H9 (cell line): ENCODE results near the gene PRR5L. TPM values are rescaled to one million over a fixed set of nuclear protein-coding genes. Genes with fewer than 3 reads are reported as not detected.

Experiments
- DNase-seq: peaks from one replicate; pipeline ENCODE4 v3.0.0-alpha.2; 2017
- H2AFZ ChIP-seq: one replicate; pipeline ENCODE4 v1.6.1; 2013; ENCODE audit warnings: mild to moderate bottlenecking, low read length, control low read depth, moderate library complexity
- H2AK5ac ChIP-seq: 2 replicates; pipeline ENCODE4 v1.6.1; 2013; ENCODE audit warnings: low read length, control low read depth, mixed read lengths; ENCODE audit not compliant: insufficient read length
- H2BK120ac ChIP-seq: one replicate; pipeline ENCODE4 v1.6.1; 2013; ENCODE audit warnings: low read depth, mild to moderate bottlenecking, low read length, control low read depth, inconsistent platforms; ENCODE audit not compliant: poor library complexity, severe bottlenecking
- H2BK12ac ChIP-seq: 2 replicates; pipeline ENCODE4 v1.6.1; 2013; ENCODE audit warnings: low read length, control low read depth, mixed read lengths, low read depth; ENCODE audit not compliant: insufficient read length
- H2BK15ac ChIP-seq: 2 replicates; pipeline ENCODE4 v1.6.1; 2013; ENCODE audit warnings: low read depth, low read length, control low read depth
- H2BK20ac ChIP-seq: one replicate; pipeline ENCODE4 v1.6.1; 2013; ENCODE audit warnings: low read depth, mild to moderate bottlenecking, low read length, control low read depth, inconsistent platforms; ENCODE audit not compliant: poor library complexity, severe bottlenecking
- H2BK5ac ChIP-seq: 2 replicates; pipeline ENCODE4 v1.6.1; 2013; ENCODE audit warnings: low read length, control low read depth, mixed read lengths; ENCODE audit not compliant: insufficient read length
- H3K14ac ChIP-seq: 2 replicates; pipeline ENCODE4 v1.6.1; 2013; ENCODE audit warnings: low read length, control low read depth; ENCODE audit not compliant: insufficient read depth
- H3K18ac ChIP-seq: 2 replicates; pipeline ENCODE4 v1.6.1; 2013; ENCODE audit warnings: low read depth, mild to moderate bottlenecking, mixed read lengths, low read length, control low read depth; ENCODE audit not compliant: insufficient read length
- H3K23ac ChIP-seq: 2 replicates; pipeline ENCODE4 v1.6.1; 2013; ENCODE audit warnings: low read length, control low read depth, mixed read lengths, low read depth; ENCODE audit not compliant: insufficient read length
- H3K23me2 ChIP-seq: 2 replicates; pipeline ENCODE4 v1.6.1; 2013; ENCODE audit warnings: low read depth, mild to moderate bottlenecking, mixed read lengths, low read length, control low read depth; ENCODE audit not compliant: insufficient read length, poor library complexity, severe bottlenecking
- H3K27ac ChIP-seq: 2 replicates; pipeline ENCODE4 v1.5.1; 2013; ENCODE audit warnings: low read length, control low read depth, mixed read lengths, low read depth; ENCODE audit not compliant: insufficient read length
- H3K27me3 ChIP-seq: 2 replicates; pipeline ENCODE4 v1.6.1; 2013; ENCODE audit warnings: low read length, control low read depth, inconsistent platforms; ENCODE audit not compliant: insufficient read depth
- H3K4ac ChIP-seq: 2 replicates; pipeline ENCODE4 v1.6.1; 2013; ENCODE audit warnings: low read depth, mild to moderate bottlenecking, control low read depth, inconsistent platforms, low read length, moderate library complexity
- H3K4me1 ChIP-seq: 2 replicates; pipeline ENCODE4 v1.6.1; 2013; ENCODE audit warnings: low read length, control low read depth, inconsistent platforms; ENCODE audit not compliant: insufficient read depth
- H3K4me2 ChIP-seq: 2 replicates; pipeline ENCODE4 v1.6.1; 2013; ENCODE audit warnings: low read length, control low read depth, mixed read lengths; ENCODE audit not compliant: insufficient read length, insufficient read depth
- H3K56ac ChIP-seq: 2 replicates; pipeline ENCODE4 v1.6.1; 2013; ENCODE audit warnings: low read depth, mild to moderate bottlenecking, mixed read lengths, low read length, control low read depth; ENCODE audit not compliant: insufficient read length
- H3K79me1 ChIP-seq: 2 replicates; pipeline ENCODE4 v1.6.1; 2013; ENCODE audit warnings: low read depth, mild to moderate bottlenecking, moderate library complexity, low read length, control low read depth, inconsistent platforms; ENCODE audit not compliant: insufficient read depth, poor library complexity, severe bottlenecking
- H3K79me2 ChIP-seq: 2 replicates; pipeline ENCODE4 v1.6.1; 2013; ENCODE audit warnings: low read length, control low read depth, inconsistent platforms; ENCODE audit not compliant: insufficient read depth
- H3K9ac ChIP-seq: 2 replicates; pipeline ENCODE4 v1.6.1; 2013; ENCODE audit warnings: low read length, control low read depth, mixed read lengths; ENCODE audit not compliant: insufficient read length; ENCODE audit errors: extremely low read depth
- H3K9me3 ChIP-seq: one replicate; pipeline ENCODE4 v1.6.1; 2013; ENCODE audit warnings: low read depth, low read length, inconsistent platforms; ENCODE audit not compliant: control insufficient read depth
- H3T11ph ChIP-seq: one replicate; pipeline ENCODE4 v1.6.1; 2013; ENCODE audit warnings: mild to moderate bottlenecking, low read length, control low read depth, inconsistent platforms
- H4K20me1 ChIP-seq: one replicate; pipeline ENCODE4 v1.6.1; 2013; ENCODE audit not compliant: control insufficient read depth, insufficient read length, insufficient read depth
- H4K5ac ChIP-seq: 2 replicates; pipeline ENCODE4 v1.6.1; 2013; ENCODE audit warnings: low read depth, mild to moderate bottlenecking, mixed read lengths, low read length, control low read depth; ENCODE audit not compliant: insufficient read length
- H4K8ac ChIP-seq: replicated peaks from 2 replicates; pipeline ENCODE4 v1.6.1; 2013; ENCODE audit warnings: low read length, control low read depth, mixed read lengths, low read depth; ENCODE audit not compliant: insufficient read length
- H4K91ac ChIP-seq: 2 replicates; pipeline ENCODE4 v1.6.1; 2013; ENCODE audit warnings: low read depth, mild to moderate bottlenecking, moderate library complexity, mixed read lengths, low read length, control low read depth; ENCODE audit not compliant: insufficient read length
- H3K27ac Mint-ChIP-seq, 3 experiments: 2 replicates in 2 of 3; 3 replicates in 1 of 3; pipeline ENCODE4 v1.8.0; 2020 to 2021; ENCODE audit warnings: mixed read lengths in 3 of 3, mild to moderate bottlenecking in 1 of 3, moderate library complexity in 1 of 3
- H3K27me3 Mint-ChIP-seq: 2 replicates; pipeline ENCODE4 v1.8.0; 2021; ENCODE audit warnings: low read depth, mild to moderate bottlenecking, moderate library complexity, mixed read lengths
- H3K36me3 Mint-ChIP-seq, 3 experiments: 2 replicates in 2 of 3; 3 replicates in 1 of 3; pipeline ENCODE4 v1.8.0; 2020 to 2021; ENCODE audit warnings: low read depth in 3 of 3, mixed read lengths in 3 of 3; ENCODE audit not compliant: insufficient read depth in 1 of 3
- H3K4me1 Mint-ChIP-seq, 2 experiments: 2 replicates each; pipeline ENCODE4 v1.8.0; 2020; ENCODE audit warnings: mixed read lengths in 2 of 2
- H3K4me3 Mint-ChIP-seq, 2 experiments: 2 replicates in 1 of 2; 3 replicates in 1 of 2; pipeline ENCODE4 v1.8.0; 2020 to 2021; ENCODE audit warnings: mild to moderate bottlenecking in 2 of 2, mixed read lengths in 2 of 2, moderate library complexity in 1 of 2
- H3K9me3 Mint-ChIP-seq, 2 experiments: 2 replicates in 1 of 2; 3 replicates in 1 of 2; pipeline ENCODE4 v1.8.0; 2020; ENCODE audit warnings: mild to moderate bottlenecking in 2 of 2, mixed read lengths in 2 of 2, moderate library complexity in 1 of 2
- CTCF ChIP-seq: fragments of 200-600 bp; sonication (generic); conservative IDR thresholded peaks from 3 replicates; pipeline ENCODE4 v1.8.0; 2021; ENCODE audit warnings: antibody characterized with exemption, mild to moderate bottlenecking
- WGBS: extraction: QIAGEN DNeasy Blood & Tissue Kit; methylation state at CpG from one replicate; pipeline ENCODE4 v1.1.7; 2013; ENCODE audit warnings: missing lambda C conversion rate, low lambda C conversion rate, mixed read lengths; ENCODE audit not compliant: insufficient read length; ENCODE audit errors: extremely low coverage; 5-methylcytosine and 5-hydroxymethylcytosine counted together
- total RNA-seq: library from RNA; stranded (reverse); gene quantifications from 2 replicates; pipeline ENCODE4 v1.2.1, GENCODE V29; 2021

The PRR5L gene
- total RNA-seq, 1 experiment from 2014 or later, result 5.6 TPM

GRCh38 chr11:36312611-36313472 lies 16.8 kb downstream of the PRR5L start:
- Histone ChIP-seq H4K91ac (no peak overlapping the region), H3K18ac (no peak overlapping the region), H3K9ac (no peak overlapping the region), H3K4me1 (no peaks in the 10 kb centered on the region), H2AFZ (no peak overlapping the region), H3T11ph (no peak overlapping the region), H2BK15ac (no peak overlapping the region), H2BK5ac (no peak overlapping the region), H2BK12ac (no peak overlapping the region), H4K5ac (no peak overlapping the region), H3K27me3 (no peaks in the 10 kb centered on the region), H3K79me1 (no peaks in the 10 kb centered on the region), H3K27ac (no peak overlapping the region), H3K4ac (no peak overlapping the region), H3K23ac (no peak overlapping the region), H3K23me2 (no peaks in the 10 kb centered on the region), H2BK120ac (no peak overlapping the region), H4K20me1 (no peaks in the 10 kb centered on the region), H2BK20ac (no peak overlapping the region), H3K56ac (no peak overlapping the region), H3K79me2 (no peaks in the 10 kb centered on the region), H3K4me2 (no peak overlapping the region), H3K9me3 (no peaks in the 10 kb centered on the region), H4K8ac (no peak overlapping the region), H2AK5ac (no peak overlapping the region), H3K14ac (no peak overlapping the region)
- Mint-ChIP-seq H3K9me3 (no peaks in the 10 kb centered on the region), H3K27me3 (peaks cover 11% of the 10 kb centered on the region), H3K36me3 (no peaks in the 10 kb centered on the region), H3K27ac (no peak overlapping the region), H3K4me3 (no peak overlapping the region), H3K4me1 (peaks cover 8 to 11% of the 10 kb centered on the region in 2 experiments)
- no peak for TF ChIP-seq CTCF
- DNase-seq, result no peak
- no CpG with 5 or more reads among the region's 6 CpGs for WGBS
